SHP77 (cell line): ENCODE measurements around the gene SLC35F6.
"Not testable (repeated sequence)": the region's sequence is repeated elsewhere in the genome, so short reads cannot be mapped to it uniquely, and the experiment has no call there.

Experiments
- DNase-seq, 2 experiments: peaks; one replicate each; lab custom pipeline; 2025; lab: John Stamatoyannopoulos, UW

The SLC35F6 gene

DNA sequence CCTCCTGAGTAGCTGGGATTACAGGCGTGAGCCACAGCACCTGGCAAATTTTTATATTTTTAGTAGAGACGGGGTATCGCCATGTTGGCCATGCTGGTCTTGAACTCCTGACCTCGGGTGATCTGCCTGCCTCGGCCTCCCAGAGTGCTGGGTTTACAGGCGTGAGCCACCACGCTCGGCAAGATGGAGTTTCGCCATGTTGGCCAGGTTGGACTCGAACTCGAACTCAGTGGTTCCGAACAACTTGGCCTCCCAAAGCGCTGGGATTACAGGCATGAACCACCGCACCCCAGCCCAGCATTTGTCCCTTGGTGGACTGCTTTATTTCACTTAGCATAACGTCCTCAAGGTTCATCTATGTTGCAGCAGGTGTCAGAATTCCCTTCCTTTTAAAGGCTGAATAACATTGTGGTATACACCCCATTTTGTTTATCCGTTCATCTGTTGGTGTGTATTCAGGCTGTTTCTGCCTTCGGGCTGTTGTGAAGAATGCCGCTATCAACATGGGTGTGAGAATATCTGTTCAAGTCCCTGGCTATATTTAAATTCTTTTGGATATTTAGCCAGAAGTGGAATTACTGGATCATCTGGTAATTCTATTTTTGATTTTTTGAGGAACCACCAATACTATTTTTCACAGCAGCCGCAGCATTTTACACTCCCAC is 20.6 kb downstream of the SLC35F6 start:
- no peak for DNase-seq

DNA sequence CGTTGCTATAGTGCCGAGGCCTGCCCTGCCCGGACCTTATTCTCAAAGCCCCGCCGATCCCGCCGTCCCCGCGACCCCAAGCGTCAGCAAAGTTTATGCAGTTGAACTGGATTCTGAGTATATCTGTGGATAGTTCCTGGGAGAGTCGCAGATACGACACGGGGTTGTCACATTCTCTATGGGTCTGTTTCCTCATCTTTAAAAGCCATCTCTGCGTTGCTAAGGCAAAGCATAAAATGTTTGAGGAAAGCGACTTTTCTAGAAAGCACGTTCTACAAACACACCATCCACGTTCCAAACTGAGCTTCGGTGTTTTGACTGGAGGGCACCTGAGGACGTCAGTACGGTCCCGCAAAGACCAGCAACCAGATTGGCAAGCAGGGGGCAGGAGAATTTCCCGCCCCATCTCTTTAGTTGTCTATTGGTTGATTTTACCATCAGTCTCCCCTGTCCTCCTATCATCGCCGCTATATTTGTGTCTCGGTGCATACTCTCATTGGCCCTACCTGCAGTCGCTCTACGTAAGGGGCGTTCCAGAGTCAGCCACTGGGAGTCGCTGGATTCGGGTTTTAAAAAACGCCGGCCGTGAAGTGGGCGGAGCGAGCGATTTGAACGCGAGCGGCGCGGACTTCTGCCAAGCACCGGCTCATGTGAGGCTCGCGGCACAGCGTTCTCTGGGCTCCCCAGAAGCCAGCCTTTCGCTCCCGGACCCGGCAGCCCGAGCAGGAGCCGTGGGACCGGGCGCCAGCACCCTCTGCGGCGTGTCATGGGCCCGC is 21.5 kb downstream of the SLC35F6 start, which contains the start of gene CENPA:
Gene CENPA (plus strand): TSS at position 626 of the 776 bp plus-strand sequence. CDS start 141 bp downstream, at position 767.
- peak; percentile 96 to 99 for DNase-seq

GRCh38 chr2:26786207-26787028 is 22.3 kb downstream of the SLC35F6 start:
- no peak for DNase-seq

DNA sequence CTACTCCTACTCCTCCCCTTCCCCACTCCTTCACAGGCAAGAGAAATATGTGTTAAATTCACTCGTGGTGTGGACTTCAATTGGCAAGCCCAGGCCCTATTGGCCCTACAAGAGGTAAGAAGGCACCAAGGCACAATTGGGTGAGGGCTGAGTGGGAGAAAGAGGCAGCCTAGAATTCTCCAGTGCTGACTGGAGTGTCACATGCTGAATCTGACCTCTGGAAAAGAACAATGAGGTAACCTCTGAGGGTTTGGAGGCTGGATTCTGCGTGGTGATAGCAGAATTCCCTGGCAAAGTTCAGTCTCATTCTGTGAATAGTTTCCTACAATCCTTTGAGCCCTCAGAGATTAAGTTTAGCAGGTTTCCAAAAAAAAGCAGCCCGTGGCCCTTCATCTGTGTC is 28.6 kb downstream of the SLC35F6 start:
- no peak for DNase-seq

- DNase-seq, result no peak
Measured at GRCh38 chr2:26793518-26793917, 29.4 kb downstream of the SLC35F6 start.

GRCh38 chr2:26795135-26795534 is 31.1 kb downstream of the SLC35F6 start:
- not testable (repeated sequence) for DNase-seq

GRCh38 chr2:26801328-26801727 is 37.2 kb downstream of the SLC35F6 start:
- DNase-seq, result no peak

- no peak for DNase-seq
Measured at GRCh38 chr2:26801796-26802195, 37.7 kb downstream of the SLC35F6 start.

DNA sequence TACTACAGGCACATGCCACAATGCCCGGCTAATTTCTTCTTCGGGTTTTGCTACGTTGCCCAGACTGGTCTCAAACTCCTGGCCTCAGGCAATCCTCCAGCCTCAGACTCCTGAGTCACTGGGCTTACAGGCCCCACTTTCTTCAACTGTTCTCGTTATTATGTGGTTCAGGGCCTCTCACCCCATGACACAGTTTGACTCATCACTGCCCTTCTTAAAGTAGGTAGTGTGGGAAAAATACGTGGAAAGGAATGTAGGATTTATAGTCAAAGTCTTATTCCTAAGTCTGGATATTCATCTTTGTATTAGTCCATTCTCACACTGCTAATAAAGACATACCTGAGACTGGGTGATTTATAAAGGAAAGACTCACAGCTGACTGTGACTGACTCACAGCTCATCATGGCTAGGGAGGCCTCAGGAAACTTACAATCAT is 41.2 kb downstream of the SLC35F6 start:
- no peak for DNase-seq

DNA sequence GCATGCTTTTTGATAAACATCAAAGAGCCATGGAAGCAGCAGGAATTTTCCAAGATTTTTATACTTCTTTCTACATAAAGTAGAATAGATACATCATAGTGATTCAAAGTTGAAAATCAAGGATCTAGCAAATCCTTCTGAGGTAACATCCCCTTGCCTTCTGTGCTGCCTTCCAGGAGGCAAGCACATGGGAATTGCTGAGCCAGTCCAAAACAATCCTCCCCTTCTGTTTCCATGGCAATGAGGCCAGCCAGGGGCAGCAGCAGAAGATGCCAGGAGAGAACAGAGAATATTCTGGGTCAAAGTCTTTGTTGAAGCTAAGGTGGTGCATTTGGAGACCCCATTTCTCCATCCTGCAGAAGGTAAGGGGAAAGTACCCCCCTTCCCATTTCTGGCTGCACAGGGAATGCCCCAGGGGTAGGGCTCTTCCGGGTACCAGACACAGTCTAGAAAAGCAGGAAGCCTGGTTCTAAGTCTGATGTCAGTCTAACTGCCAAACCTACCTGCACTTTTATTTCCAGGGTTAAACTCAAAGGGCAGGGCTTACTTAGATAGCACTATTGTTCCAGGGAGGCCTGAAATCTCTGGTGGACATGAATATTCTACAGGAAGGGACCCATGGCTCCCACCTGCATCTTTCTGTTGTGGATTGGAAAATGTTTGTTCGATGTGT is 43.8 kb downstream of the SLC35F6 start:
- no peak for DNase-seq

DNA sequence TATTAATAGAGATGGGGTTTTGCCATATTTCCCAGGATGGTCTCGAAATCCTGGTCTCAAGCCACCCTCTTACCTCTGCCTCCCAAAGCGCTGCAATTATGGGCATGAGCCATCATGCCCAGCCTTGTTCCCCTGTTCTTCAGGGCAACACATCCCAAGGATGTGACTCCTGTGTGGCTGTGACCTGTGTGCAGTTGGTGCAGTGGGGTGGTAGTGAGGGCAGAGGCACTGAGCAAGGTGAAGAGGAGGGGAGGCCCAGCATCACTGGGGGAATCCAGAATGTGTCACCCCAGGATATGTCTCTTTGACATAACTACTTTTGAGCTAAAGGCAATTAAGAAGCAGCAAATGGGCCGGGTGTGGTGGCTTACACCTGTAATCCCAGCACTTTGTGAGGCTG is 45.1 kb downstream of the SLC35F6 start:
- no peak for DNase-seq

DNA sequence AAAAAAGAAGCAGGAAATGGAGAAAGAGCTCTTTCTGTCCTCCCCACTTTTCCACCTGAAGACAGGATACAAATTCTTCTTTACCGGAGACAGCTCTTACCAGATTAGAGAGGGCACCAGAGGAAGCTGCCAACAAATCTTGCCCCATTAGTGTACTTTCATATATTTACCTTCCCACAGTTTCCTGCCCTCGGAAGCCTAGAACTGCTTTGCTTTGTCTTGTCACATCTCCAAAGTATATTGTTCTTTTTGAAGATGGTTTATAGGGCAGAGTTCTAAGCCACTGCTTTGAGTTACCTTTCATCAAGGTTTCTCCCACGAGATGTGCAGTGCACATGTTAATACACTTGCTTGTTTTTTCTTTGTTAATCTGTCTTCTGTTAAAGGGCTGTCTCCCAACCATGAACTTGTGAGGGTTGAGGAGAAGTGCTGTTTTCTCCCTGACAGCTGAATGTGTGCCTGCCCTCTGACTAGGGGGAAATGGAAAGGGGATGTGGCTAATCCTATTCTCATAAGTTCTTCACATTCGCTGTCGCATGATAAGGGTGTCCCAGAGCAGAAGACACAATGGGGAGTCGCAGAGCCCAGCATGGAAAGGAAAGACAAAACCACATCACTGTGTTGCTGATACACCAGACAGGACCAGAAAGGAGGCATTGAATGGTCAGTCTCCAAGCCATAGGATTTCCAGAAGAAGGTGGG is 45.9 kb downstream of the SLC35F6 start:
- DNase-seq, result no peak

GRCh38 chr2:26811261-26811660 is 47.2 kb downstream of the SLC35F6 start:
- no peak for DNase-seq

- no peak for DNase-seq
Measured at GRCh38 chr2:26811791-26812694, 48.0 kb downstream of the SLC35F6 start.

DNA sequence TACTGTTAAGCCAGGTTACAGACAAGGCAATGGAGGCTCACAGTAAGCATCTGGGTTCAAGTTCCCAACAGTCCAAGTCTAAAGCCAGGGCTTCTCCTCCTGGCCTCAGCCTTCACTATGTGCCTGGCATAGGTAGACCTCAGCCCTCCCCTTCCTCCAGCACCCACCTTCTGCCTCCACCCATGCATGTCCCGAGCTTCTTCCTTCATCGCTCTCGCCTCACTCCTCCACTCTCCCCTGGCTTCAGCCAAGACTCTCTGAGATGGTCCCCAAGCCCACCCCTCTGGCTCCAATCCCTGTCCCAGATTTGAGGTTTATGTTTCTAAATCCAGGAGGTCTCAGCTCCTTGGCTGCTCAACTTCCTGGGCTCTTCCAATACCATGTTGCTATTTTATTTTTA is 48.6 kb downstream of the SLC35F6 start:
- no peak for DNase-seq

DNA sequence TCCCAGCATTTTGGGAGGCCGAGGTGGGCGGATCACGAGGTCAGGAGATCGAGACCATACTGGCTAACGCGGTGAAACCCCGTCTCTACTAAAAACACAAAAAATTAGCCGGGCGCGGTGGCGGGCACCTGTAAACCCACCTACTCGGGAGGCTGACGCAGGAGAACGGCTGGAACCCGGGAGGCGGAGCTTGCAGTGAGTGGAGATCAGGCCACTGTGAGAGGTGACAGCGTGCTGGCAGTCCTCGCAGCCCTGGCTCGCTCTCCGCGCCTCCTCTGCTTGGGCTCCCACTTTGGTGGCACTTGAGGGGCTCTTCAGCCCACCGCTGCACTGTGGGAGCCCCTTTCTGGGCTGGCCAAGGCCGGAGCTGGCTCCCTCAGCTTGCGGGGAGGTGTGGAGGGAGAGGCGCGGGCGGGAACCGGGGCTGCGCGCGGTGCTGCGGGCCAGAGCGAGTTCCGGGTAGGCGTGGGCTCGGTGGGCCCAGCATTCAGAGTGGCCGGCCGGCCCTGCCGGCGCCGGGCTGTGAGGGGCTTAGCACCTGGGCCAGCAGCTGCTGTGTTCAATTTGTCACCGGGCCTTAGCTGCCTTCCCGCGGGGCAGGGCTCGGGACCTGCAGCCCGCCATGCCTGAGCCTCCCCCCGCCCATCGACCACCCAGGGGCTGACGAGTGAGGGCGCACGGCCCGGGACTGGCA is 50.1 kb downstream of the SLC35F6 start:
- DNase-seq, result not testable (repeated sequence)

DNA sequence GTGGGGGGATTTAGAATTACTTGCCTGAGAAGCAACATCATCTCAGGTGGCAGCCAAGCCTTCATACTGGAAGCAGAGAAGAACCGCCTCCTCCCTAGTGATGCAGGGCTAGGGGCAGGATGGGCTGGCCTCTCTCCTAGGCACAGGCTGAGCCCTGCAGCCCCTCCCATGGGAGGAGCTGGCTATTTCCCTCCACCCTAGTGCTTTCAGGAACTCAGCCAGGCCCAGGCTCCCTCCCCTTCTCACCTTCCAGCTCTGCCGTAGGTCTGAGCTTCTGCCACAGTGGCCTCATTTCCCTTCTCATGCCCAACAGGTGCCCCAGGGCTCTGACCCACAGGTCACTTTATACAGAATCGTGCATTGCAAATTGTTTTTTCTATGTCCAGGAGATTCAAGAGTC is 52.8 kb downstream of the SLC35F6 start:
- peak in 1 of 2 experiments; percentile 11 for DNase-seq

DNA sequence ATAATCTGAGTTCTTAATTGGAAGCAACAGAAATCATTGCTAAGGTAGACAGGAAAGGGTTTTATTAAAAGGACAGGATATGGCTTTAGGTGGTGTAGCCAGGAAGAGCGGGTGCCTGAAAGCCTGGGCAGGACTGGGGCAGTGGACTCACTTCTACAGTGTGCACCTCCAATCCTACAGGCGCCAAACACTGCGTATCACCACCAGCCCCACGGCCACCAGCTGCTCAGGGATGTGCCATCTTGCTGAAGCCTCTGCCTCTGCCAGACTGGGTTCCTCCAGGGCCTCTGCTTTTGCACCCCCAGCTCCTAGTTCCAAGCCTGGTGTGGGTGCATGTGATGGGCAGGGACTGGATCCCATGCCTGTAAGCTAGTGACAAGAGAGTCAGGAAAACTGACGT is 54.2 kb downstream of the SLC35F6 start:
- DNase-seq, result no peak

GRCh38 chr2:26818972-26819371 is 54.9 kb downstream of the SLC35F6 start:
- no peak for DNase-seq

- no peak for DNase-seq
Measured at GRCh38 chr2:26820932-26821331, 56.8 kb downstream of the SLC35F6 start.
